ENCODE data around the gene BCL2L15.

DNA sequence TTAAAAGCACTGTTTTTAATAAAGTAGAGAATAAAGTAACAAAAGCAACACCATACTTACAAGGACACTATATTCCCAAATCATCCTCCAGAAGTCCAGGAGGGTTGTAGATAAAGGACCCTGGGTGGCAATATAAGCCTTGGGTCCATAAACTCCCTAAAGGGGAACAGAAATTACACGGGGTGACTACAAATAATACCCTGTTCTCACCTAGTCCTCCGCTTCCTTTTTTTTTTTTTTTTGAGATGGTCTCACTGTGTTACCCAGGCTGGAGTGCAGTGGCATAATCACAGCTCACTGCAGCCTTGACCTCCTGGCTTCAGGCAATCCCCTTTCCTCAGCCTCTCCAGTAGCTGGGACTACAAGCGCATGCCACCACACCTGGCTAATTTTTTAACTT lies 29.0 kb downstream of the BCL2L15 start:
- TF ChIP-seq, protein P1, sequence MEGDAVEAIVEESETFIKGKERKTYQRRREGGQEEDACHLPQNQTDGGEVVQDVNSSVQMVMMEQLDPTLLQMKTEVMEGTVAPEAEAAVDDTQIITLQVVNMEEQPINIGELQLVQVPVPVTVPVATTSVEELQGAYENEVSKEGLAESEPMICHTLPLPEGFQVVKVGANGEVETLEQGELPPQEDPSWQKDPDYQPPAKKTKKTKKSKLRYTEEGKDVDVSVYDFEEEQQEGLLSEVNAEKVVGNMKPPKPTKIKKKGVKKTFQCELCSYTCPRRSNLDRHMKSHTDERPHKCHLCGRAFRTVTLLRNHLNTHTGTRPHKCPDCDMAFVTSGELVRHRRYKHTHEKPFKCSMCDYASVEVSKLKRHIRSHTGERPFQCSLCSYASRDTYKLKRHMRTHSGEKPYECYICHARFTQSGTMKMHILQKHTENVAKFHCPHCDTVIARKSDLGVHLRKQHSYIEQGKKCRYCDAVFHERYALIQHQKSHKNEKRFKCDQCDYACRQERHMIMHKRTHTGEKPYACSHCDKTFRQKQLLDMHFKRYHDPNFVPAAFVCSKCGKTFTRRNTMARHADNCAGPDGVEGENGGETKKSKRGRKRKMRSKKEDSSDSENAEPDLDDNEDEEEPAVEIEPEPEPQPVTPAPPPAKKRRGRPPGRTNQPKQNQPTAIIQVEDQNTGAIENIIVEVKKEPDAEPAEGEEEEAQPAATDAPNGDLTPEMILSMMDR (IDR thresholded peaks at IDR 0.05): no peak
- TF ChIP-seq POLR2A (IDR thresholded peaks at IDR 0.05): no peak

Measured in Peyer's patch (tissue), 4 donors.